Hindlimb muscle (tissue), 1 donor: ENCODE data around the gene CALCR. TPM values are rescaled to one million over a fixed set of nuclear protein-coding genes. Genes with fewer than 3 reads are reported as not detected.

ENCODE experiments used
- DNase-seq: peaks from one replicate; pipeline ENCODE4 v3.0.0-alpha.2; 2013
- polyA plus RNA-seq: library from polyadenylated mRNA; unstranded; fragments of 120-200 nt; gene quantifications from one replicate; pipeline ENCODE4 v1.2.1, GENCODE V29; 2013; ENCODE audit not compliant: insufficient read length

The CALCR gene
- polyA plus RNA-seq, 1 donor = 11.0 TPM

DNA sequence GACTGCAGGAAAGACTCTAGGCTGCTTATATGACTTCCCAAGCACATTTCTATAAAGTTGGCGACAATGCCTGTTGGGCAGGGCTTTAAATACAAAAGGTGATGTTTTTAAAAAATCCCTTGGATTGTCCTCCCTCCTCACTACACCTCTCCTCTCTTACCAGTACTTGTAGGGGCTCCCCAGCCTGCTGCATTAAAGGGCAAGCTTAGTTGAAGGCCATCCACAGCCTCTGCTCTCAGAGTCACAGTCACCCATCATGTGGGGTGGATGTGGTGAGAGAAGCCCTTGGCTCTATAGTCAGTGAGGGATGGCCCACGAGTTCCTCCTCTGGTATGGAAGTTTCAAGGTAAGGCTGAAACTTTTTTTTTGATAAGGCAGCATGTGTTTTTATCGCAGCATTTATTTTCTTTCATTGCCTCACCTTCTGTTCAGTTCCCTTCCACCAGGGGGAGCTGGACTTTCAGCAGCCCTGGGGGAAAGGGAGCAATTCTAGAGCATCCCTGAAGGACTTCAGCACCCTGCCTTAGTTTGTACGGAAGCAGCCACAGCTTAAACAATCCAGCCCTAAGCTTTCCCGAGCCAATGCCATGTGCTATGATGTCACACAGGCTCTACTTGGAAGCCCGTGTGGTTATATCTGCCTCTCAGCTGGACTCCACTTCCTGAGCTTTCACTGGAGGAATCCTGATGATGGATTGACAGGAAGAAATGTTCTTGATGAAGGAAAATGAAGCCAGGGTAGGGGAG lies 131.9 kb downstream of the CALCR start:
- DNase-seq = no peak

DNA sequence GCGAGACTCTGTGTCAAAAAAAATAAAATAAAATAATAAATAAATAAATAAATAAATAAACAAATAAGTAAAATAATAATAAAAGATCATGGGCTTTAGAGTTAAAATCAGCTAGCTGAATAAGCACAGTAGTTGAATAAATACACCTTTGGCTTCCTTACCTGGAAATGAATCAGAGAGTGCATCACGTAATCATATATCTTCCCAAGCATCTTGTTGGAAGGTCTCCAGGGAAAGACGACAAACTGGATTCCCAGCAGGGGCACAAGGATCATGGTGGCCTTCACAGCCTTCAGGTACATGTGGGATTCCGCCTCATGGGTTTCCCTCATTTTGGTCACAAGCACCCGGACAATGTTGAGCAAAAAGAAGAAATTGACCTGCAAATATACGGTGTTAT lies 138.7 kb downstream of the CALCR start:
- no peak for DNase-seq

DNA sequence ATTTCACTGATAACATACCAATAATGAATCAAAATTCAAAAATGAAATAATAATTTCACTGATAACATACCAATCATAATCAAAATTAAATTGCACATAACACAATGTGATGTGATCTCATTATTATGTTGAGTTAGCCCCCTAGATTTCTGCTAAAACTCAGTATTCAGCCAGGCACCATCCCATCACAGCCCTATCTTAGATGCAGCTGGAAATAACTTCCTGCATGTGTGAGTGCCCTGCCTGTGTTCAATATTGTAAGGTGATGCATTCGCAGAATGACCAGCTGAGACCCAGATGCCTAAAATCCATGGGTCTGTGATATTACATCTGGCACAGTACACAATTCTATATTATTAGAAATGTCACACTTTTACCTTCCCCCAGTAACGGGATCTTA lies 142.4 kb downstream of the CALCR start:
- no peak for DNase-seq

DNA sequence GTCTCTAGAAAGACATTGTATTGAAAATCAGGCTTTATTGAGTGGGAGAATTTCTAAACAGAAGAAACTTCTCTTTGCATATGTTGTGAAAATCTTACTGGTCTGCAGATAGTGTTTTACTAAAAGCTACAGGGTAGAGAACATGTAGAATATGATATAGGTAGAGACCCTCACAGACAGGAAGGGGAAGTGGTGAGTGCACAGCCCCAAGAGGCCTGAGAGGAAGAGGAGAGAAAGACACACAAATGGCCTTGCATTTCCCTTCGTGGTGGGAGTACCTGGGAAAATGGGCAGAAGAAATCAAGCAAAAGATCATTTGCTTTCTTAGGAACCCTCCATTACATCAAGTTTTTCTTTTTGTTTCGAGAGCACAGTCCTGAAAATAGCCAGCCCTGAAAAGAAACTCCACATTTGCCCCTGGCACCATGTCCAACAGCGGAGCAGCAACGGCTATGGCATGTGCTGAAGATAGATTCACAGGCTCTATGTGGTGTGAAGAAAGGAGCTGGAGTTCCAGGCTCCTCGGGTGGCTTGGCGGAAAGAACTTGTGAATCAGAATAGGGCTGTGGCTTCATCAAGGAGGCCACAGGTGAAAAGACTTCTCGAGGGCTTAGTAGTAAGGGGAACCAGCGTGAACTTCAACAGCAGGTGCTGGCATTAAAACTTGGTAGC lies 143.5 kb downstream of the CALCR start:
- no peak for DNase-seq

DNA sequence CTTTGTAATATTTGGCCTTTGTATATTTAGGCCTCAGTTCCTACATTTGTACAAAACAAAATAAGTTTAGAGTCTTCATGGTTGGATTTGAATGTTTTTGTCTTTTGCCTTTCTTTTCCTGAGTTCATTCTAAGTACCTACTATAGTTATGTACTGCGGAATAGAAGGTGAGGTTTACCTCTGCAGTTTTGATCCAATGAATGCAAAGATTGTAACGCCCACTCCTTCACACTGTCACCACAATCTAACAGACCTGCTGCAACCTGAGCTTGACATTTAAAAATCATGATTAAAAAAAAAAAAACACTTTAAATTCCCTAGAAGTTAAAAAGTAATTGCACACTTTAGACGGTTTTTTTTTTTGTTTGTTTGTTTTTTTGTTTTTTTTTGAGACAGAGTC lies 145.0 kb downstream of the CALCR start:
- DNase-seq = no peak

DNA sequence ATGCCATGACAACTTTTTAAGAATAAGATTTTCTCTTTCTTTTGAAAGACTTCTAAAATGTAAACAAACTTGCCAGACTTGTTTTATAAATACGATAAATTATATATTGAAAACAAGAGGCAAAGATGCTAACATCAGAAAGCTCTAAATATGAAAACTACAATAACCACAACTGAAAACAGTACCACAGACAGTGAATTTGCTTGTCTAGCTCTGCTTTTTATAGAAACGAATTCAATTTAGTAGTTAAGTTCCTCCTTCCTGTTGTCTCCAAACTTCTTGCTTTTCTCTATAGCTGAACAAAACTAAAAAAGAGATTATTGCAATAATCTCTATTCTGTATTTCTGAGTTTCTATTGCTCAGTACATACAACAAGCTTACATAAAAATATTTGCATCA lies 147.4 kb downstream of the CALCR start:
- DNase-seq = no peak

DNA sequence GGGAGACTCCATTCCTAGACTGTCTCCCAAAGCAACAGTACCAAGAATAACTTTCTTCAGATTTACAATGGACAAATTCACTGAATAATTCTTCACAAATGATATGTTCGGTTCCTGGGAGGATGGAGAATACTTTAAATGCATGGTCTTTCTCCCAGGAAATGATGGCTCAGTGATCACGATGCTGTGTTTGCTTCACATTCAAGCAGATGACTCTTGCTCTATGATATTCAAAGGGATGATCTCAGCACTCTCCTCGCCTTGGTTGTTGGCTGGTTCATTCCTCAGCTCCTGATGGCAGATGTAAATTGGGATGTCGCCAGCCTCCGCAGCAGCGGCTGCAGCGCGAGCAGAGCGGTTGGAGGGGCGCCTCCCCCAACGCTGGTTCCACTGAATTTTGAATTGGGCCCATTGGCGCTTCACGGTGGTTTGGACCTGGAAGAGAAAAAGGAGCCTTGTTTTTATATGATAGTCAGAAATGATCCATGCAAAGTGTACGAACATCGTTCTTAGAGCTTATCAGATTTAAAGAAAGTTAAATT lies 148.3 kb downstream of the CALCR start:
- DNase-seq = no peak

DNA sequence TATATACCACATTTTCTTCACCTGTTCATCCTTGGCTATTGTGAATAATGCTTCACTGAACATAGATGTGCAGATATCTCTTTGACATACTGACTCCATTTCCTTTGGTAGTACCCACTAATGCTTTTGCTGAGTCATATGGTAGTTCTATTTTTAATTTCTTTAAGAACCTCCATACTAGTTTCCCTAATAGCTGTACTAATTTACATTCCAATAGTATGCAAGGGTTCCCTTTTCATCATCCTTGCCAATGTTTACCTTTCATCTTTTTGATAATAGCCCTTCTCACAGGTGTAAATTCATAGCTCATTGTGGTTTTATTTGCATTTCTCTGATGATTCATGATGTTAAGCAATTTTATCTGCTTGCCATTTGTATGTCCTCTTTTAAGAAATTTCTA lies 159.9 kb downstream of the CALCR start:
- DNase-seq = no peak

DNA sequence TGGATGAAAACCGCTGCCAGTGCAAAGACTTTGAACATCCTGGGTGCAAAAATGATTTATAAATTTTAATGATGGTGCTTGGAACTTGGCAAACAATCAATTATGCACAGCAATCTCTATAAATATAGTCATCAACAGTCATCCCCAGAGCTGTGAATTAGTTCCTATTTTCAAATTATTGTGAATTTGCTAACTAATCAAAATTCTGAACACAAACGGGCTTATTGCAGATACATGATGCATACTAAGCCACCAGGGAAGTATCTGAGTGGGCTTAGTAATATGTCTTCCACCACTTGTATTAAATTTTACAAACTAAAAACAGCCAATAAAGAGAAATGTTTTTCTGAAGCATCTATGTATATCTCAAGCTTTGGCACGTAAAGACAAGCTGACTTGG lies 165.2 kb downstream of the CALCR start:
- DNase-seq = no peak

DNA sequence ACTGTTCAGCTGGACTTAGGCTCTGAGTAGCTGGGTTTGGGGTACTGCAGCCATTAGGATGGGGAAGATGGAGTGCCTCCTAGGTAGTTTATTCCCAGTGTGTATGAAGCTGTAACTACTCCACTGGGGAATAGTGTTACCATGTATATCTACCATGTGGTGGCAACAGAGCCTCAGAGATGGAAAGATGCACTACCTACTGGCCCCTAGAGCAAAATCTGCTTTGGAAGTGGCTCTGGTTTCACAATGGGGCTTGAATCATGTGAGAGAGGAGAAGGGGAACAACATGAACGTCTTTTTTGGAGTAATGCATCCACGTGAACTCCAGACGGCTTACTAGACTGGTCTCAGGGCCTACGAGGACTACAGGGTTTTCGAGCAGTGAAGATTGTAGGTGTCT lies 167.3 kb downstream of the CALCR start:
- no peak for DNase-seq

DNA sequence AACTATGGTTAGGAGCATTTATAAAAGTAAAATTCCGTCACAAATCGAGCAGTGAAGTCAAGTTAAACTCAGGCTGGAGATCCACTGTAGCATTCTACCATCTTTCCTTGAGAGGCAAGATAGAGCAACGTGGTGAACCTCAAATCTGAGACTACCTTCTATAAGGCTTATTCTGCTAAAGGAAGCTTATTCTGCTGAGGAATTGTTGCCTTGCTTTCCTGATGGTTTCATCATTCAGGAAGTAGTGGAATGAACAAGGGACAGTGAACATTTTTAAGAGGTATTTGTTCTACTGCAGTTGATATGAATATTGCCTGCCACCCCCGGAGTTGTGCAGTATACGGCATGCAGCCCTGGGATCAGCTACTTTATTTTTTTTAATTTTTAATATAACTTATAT lies 171.6 kb downstream of the CALCR start:
- DNase-seq = no peak

DNA sequence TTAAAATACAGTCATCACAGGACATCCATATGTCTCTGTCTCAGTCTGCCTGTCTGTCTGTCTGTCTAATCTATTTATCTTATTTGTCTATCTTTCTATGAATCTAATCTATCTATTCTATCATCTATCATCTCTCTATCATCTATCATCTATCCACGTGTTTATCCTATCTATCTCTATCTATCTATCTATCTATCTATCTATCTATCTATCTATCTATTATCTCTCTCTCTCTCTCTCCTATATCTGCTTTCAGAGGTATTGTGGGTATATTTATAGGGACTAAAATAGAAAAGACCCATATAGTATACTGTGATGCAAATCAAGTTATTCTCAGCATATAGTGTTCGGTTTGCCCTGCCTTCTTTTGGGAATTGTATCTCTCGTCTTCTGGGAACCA lies 174.9 kb downstream of the CALCR start:
- no peak for DNase-seq

- no peak for DNase-seq
Observed at GRCh38 chr7:93392984-93393383, 181.5 kb downstream of the CALCR start.

GRCh38 chr7:93390660-93391059 lies 183.9 kb downstream of the CALCR start:
- DNase-seq = no peak

DNA sequence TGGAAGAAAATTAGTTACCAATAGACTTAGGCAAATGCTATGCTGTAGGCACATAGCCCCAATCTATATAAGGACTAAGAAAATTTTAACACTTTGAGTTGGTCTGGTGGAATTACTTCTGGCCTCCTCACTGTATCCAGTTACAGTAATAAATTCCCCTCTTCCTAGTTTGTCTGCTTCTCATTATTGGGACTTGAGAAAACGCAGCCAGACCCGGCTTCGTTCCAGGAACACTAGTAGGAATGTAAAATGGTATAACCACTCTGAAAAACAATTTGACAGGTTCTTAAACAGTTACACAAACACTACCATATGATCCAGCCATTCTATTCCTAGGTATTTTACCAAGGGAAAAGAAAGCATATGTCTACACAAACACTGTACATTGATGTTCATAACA lies 192.2 kb downstream of the CALCR start:
- DNase-seq = no peak

DNA sequence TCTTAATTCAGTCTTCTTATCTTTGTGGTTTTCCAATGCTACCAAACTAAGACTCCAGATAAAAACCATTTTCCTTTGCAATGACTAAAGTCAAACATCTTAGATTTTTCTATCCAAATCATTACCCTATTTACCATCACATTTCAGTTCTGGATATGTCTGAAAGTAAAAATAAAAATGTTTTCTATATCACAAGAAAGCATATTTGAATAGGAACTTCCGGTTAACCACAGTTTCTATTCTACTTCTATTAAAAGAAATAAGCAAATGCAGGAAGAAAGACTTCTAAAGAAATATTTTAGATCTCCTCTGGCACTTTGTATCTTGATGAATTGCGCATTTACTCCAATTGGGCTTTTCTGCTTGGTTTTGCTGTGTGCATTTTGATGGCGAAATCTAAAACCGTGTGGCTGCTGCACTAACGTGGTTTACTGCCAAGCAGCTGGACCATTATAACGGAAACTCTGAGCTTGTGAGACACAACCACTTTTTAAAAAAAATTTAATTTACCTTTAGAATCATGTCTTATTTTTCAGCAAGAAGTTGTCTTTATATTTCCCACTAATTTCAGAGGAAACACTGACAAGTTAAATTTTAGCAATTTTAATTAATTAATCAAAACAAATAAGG lies 196.3 kb downstream of the CALCR start:
- DNase-seq = peak; percentile 16

DNA sequence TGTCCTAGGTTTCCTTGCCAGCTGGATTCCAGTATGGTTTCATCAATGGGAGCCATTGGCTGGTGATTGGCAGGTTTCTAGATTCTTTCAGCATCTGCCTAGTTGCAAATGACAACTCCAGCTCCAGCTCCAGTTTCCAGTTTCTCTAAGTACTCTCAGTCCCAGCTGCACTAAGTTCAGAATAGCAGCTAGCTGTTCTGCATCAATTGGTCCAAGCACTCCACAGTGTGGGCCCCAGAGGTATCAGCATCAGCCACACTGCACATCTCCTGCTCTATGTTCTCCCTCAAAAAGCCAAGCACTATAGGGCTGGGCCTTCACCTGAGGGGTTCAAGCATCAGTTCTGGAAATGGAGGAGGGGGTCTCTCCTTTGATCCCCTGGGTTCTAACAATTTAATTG lies 198.9 kb downstream of the CALCR start:
- DNase-seq = no peak
